SU-DHL-6 (cell line): ENCODE results near the gene LPCAT1.

ENCODE experiments used
- H2AFZ ChIP-seq: fragments of 200-600 bp; sonication (generic); 2 replicates; pipeline ENCODE4 v1.6.1; 2014; ENCODE audit warnings: low read depth, mild to moderate bottlenecking, moderate library complexity, mixed read lengths, antibody characterized with exemption, low read length; ENCODE audit not compliant: severe bottlenecking
- H3F3A ChIP-seq: fragments of 200-600 bp; shearing (Covaris generic); 2 replicates; pipeline ENCODE4 v1.6.0; 2016; ENCODE audit warnings: antibody characterized with exemption, mild to moderate bottlenecking; ENCODE audit not compliant: insufficient read depth
- H3K27ac ChIP-seq: fragments of 200-600 bp; sonication (generic); 2 replicates; pipeline ENCODE4 v1.5.1; 2016; ENCODE audit warnings: low read depth, mild to moderate bottlenecking, low read length, moderate library complexity, mixed read lengths
- H3K27me3 ChIP-seq: fragments of 200-600 bp; sonication (generic), shearing (Covaris generic); 2 replicates; pipeline ENCODE4 v1.6.0; 2014; ENCODE audit warnings: mild to moderate bottlenecking, low read length
- H3K36me3 ChIP-seq: fragments of 200-600 bp; sonication (generic); 2 replicates; pipeline ENCODE4 v1.6.1; 2014; ENCODE audit warnings: mild to moderate bottlenecking, low read length, mixed read lengths
- H3K4me2 ChIP-seq: fragments of 300-600, 200-600 bp; shearing (Covaris generic), sonication (generic); 2 replicates; pipeline ENCODE4 v1.6.0; 2014; ENCODE audit warnings: low read length, low read depth, mild to moderate bottlenecking; ENCODE audit not compliant: poor library complexity, severe bottlenecking
- H3K4me3 ChIP-seq: fragments of 200-600 bp; sonication (generic); 2 replicates; pipeline ENCODE4 v1.5.1; 2014; ENCODE audit warnings: antibody characterized with exemption, low read length, mild to moderate bottlenecking, mixed read lengths; ENCODE audit not compliant: insufficient read depth, poor library complexity, severe bottlenecking
- H3K79me2 ChIP-seq: fragments of 200-600 bp; sonication (generic); 2 replicates; pipeline ENCODE4 v1.6.1; 2014; ENCODE audit warnings: mild to moderate bottlenecking, low read length, moderate library complexity; ENCODE audit not compliant: insufficient read depth
- H3K9ac ChIP-seq: fragments of 200-600 bp; sonication (generic); 2 replicates; pipeline ENCODE4 v1.7.0; 2014; ENCODE audit warnings: mild to moderate bottlenecking, low read length
- H3K9me2 ChIP-seq: fragments of 200-600 bp; sonication (generic); replicated peaks from 2 replicates; pipeline ENCODE4 v1.6.1; 2014; ENCODE audit warnings: low read length; ENCODE audit not compliant: insufficient read depth
- H3K9me3 ChIP-seq: fragments of 200-600 bp; sonication (generic); 2 replicates; pipeline ENCODE4 v1.6.1; 2014; ENCODE audit warnings: low read length, mixed read lengths; ENCODE audit not compliant: insufficient read depth
- H4K20me1 ChIP-seq: fragments of 200-600 bp; sonication (generic); 2 replicates; pipeline ENCODE4 v1.6.1; 2014; ENCODE audit warnings: low read depth, mild to moderate bottlenecking, antibody characterized with exemption, low read length, moderate library complexity, mixed read lengths
- EZH2phosphoT487 ChIP-seq: fragments of 200-600 bp; sonication (generic), shearing (Covaris generic); conservative IDR thresholded peaks from 2 replicates; pipeline ENCODE4 v1.6.1; 2018; ENCODE audit warnings: mild to moderate bottlenecking, antibody characterized with exemption, low read length, moderate library complexity, mixed read lengths
- TF ChIP-seq, protein P1 (sequence below): fragments of 200-600 bp; sonication (generic); IDR thresholded peaks from one replicate; pipeline ENCODE4 v1.5.1; 2017; ENCODE audit warnings: antibody characterized with exemption, mild to moderate bottlenecking, low read length, moderate library complexity; ENCODE audit not compliant: insufficient read depth, poor library complexity, severe bottlenecking

Gene LPCAT1

DNA sequence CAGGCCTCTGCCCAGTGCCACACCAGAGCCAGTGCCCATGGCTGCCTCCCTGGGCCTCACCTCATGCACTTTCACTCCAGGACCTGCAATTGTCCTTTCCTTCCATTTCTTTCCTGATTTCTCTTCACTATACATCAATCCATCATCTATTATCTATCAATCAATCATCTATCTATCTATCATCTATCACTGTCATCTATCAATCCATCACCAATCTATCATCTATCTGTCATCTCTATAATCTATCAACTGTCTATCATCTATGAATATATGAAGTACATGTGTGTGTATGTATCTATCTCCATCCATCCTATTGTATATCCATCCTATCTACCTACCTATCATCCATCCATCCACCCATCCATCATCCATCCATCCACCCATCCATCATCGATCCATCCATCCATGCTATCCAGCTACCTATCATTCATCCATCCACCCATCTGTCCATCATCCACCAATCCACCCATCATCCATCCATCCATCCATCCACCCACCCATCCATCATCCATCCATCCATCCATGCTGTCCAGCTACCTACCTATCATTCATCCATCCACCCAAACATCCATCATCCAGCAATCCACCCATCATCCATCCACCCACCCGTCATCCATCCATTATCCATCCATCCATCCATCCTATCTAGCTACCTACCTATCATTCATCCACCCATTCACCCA is 105.4 kb downstream of the LPCAT1 start:
- Histone ChIP-seq H3K4me3 (no peak overlapping the region), H3K79me2 (no peaks in the 10 kb centered on the region), H4K20me1 (no peaks in the 10 kb centered on the region), H3K27me3 (no peaks in the 10 kb centered on the region), H3K9me2 (no peaks in the 10 kb centered on the region), H2AFZ (no peak overlapping the region), H3F3A (no peaks in the 10 kb centered on the region), H3K27ac (no peak overlapping the region), H3K36me3 (no peaks in the 10 kb centered on the region), H3K4me2 (no peak overlapping the region), H3K9ac (no peak overlapping the region), H3K9me3 (no peaks in the 10 kb centered on the region)
- TF ChIP-seq, protein P1, sequence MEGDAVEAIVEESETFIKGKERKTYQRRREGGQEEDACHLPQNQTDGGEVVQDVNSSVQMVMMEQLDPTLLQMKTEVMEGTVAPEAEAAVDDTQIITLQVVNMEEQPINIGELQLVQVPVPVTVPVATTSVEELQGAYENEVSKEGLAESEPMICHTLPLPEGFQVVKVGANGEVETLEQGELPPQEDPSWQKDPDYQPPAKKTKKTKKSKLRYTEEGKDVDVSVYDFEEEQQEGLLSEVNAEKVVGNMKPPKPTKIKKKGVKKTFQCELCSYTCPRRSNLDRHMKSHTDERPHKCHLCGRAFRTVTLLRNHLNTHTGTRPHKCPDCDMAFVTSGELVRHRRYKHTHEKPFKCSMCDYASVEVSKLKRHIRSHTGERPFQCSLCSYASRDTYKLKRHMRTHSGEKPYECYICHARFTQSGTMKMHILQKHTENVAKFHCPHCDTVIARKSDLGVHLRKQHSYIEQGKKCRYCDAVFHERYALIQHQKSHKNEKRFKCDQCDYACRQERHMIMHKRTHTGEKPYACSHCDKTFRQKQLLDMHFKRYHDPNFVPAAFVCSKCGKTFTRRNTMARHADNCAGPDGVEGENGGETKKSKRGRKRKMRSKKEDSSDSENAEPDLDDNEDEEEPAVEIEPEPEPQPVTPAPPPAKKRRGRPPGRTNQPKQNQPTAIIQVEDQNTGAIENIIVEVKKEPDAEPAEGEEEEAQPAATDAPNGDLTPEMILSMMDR: no peak
- TF ChIP-seq EZH2phosphoT487: no peak

DNA sequence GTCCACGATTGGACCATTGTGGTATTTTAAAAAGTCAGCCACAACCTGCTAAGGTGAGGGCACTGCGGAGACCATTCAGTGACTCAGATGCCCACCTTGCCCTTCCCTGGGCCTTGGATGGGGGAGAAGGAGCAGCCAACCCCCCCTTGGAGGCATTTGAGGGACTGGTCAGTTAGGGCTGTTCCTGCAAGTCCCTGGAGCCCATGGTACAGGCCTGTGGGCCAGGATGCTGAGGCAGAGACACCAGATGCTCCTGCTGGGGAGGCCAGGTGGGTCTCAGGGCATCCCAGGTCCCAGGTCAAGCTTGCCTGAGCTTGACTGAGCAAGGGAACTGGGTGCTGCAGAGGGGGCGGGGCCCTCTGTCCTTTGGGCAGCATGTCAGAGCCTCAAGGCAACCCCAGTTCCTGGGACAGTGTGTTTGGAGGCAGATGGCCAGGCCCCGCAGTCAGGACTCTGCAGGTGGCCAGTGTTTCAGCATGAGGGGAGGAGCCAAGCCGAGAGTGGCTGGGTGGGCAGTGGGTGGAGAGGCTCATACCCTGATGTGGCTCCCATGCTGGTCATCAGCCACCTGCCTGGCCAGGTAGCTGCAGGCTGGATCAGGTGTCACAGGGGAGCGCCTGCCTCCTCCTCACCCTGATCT is 106.1 kb downstream of the LPCAT1 start:
- Histone ChIP-seq H2AFZ (no peak overlapping the region), H3K27ac (no peak overlapping the region), H3K79me2 (no peaks in the 10 kb centered on the region), H3F3A (no peaks in the 10 kb centered on the region), H3K9ac (no peak overlapping the region), H3K9me3 (no peaks in the 10 kb centered on the region), H3K9me2 (no peaks in the 10 kb centered on the region), H4K20me1 (no peaks in the 10 kb centered on the region), H3K36me3 (no peaks in the 10 kb centered on the region), H3K4me2 (no peak overlapping the region), H3K4me3 (no peak overlapping the region), H3K27me3 (no peaks in the 10 kb centered on the region)
- TF ChIP-seq EZH2phosphoT487: no peak
- TF ChIP-seq, protein P1: no peak

DNA sequence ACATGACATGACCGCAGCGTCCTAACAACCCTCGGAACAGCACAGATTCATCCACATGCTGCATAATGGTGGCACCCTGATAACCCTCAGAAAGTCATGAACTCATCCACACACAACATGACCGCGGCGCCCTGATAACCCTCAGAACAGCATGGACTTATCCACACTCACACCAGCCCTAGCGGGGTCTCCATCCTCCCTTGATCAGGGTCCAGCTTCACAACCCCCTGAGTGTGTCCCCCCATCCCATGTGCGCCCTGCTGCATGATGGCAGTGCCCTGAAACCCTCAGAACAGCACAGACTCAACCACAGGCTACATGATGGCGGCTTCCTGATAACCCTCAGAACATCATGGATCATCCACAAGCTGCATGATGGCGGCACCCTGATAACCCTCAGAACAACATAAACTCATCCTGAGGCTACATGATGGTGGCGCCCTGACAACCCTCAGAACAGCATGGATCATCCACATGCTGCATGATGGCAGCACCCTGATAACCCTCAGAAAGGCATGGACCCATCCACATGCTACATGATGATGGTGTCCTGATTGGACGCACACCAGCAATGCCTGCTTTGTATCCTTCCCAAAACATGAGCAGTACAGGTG is 106.8 kb downstream of the LPCAT1 start:
- H3K79me2 ChIP-seq: no peaks in the 10 kb centered on the region
- no peak overlapping the region for H3K4me3 ChIP-seq
- no peaks in the 10 kb centered on the region for H3K36me3 ChIP-seq
- no peaks in the 10 kb centered on the region for H3K9me2 ChIP-seq
- no peaks in the 10 kb centered on the region for H4K20me1 ChIP-seq
- H3K27me3 ChIP-seq: no peaks in the 10 kb centered on the region
- no peak overlapping the region for H3K4me2 ChIP-seq
- H3K27ac ChIP-seq: no peak overlapping the region
- H2AFZ ChIP-seq: no peak overlapping the region
- no peaks in the 10 kb centered on the region for H3F3A ChIP-seq
- H3K9me3 ChIP-seq: no peaks in the 10 kb centered on the region
- H3K9ac ChIP-seq: no peak overlapping the region
- TF ChIP-seq, protein P1: no peak
- TF ChIP-seq EZH2phosphoT487: no peak
